Measurements from ENCODE around the gene SAMD13.

Gene SAMD13

GRCh38 chr1:84319662-84320061 lies 18.2 kb downstream of the SAMD13 start:
- TF ChIP-seq POLR2A (IDR thresholded peaks at IDR 0.05; ENCODE audit: low read depth, low read length) (no peak), SPI1 (IDR thresholded peaks at IDR 0.05; ENCODE audit: low read depth, low read length) (no peak), POLR2AphosphoS5 (IDR thresholded peaks at IDR 0.05; ENCODE audit: low read depth, low read length) (no peak), POU2F2 (IDR thresholded peaks at IDR 0.05; ENCODE audit: low read depth, low read length) (no peak), TAF1 (IDR thresholded peaks at IDR 0.05; ENCODE audit: low read depth, low read length) (no peak), PAX5 (IDR thresholded peaks at IDR 0.05; ENCODE audit: insufficient read depth, low read length, severe bottlenecking) (no peak)
- FAIRE-seq, result no peak
- DNase-seq (ENCODE audit: insufficient read length, low spot score), result no peak

DNA sequence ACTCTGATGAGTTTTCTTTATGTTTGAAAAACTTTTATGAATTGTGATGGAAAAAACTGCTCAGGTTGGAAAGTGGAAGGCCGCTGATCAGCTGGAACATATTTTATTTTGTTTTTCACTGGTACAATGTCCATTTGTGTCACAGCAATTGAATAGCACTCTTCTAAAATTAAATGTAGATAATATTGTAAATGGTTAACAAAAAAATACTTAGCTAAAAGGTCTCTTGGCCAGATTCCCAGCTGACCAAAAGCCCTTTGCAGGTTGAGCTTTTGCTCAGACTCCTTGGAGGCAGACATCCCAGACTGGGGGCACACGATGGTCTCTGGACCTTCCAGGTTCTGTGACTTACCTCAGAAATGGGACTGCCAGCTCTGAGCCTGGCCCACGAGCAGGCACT lies 26.3 kb downstream of the SAMD13 start:
- DNase-seq (ENCODE audit: insufficient read length, low spot score), result no peak
- no peak for FAIRE-seq
- TF ChIP-seq POLR2A (IDR thresholded peaks at IDR 0.05; ENCODE audit: low read depth, low read length) (no peak), POU2F2 (IDR thresholded peaks at IDR 0.05; ENCODE audit: low read depth, low read length) (no peak), SPI1 (IDR thresholded peaks at IDR 0.05; ENCODE audit: low read depth, low read length) (no peak), PAX5 (IDR thresholded peaks at IDR 0.05; ENCODE audit: insufficient read depth, low read length, severe bottlenecking) (no peak)

DNA sequence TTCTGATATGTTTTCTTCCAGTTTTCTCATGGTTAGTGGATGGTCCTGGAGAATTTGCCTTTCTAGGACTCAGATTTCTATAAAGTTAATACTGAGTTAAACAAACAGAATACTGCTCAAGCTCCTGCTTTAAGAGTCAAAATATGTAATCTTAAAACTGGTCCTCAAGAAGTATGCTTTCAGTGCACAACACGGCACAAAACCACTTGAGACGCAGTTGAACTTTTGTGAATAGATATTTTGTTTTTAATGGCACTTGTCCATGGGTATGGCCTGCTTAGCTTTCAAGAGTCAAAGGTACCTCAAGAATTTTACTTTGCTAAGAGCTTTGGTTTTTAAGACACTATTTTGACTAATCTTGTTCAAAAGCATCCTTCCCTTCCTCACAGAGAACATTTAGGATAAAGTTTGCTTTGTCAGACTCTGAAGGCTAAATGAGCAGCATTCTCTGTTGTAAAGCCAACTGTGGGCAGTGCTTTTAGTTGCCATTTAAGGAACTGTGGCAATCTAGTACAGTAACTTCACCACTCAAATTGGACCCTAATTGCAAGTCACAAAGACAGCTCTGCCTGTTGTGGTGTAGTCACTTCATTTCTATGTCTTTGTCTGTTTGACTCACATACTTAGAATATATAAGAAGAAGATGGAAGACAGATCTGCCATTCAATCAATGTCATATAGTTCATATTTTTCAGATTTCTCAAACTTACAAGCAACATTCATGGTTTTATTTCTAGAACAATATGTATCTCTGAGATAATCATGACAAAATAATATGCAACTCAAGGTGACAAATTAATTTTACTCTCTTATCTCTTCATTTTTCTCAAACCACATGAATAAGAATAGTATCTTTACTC lies 28.8 kb downstream of the SAMD13 start:
- FAIRE-seq (no peak), DNase-seq (ENCODE audit: insufficient read length, low spot score) (no peak)
- TF ChIP-seq SPI1 (IDR thresholded peaks at IDR 0.05; ENCODE audit: low read depth, low read length), result no peak
- TF ChIP-seq PAX5 (IDR thresholded peaks at IDR 0.05; ENCODE audit: insufficient read depth, low read length, severe bottlenecking), result no peak
- TF ChIP-seq POLR2A (IDR thresholded peaks at IDR 0.05; ENCODE audit: low read depth, low read length), result no peak
- TF ChIP-seq POU2F2 (IDR thresholded peaks at IDR 0.05; ENCODE audit: low read depth, low read length), result no peak
- no peak for TF ChIP-seq POLR2AphosphoS5 (IDR thresholded peaks at IDR 0.05; ENCODE audit: low read depth, low read length)
- no peak for TF ChIP-seq TAF1 (IDR thresholded peaks at IDR 0.05; ENCODE audit: low read depth, low read length)

DNA sequence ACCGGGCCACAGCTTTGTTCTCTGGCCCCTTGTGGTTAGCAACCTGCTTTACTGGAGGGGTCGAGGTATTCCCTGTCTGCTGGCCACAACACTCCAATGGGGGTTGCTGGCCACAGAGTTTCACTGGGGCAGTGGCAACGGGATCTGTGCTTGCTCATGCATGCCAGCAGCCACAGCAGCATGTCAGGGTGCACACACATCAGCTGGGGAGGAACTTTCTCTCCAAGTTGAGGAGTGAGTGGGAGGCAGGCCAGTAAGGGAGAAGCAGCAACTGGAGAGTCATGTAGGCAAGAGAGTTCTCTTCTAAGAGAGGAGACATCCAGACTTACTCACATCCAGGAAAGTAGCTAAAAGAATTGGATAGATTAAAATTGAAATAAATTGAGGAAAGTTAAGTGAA lies 38.0 kb downstream of the SAMD13 start:
- DNase-seq (ENCODE audit: insufficient read length, low spot score) (no peak), FAIRE-seq (peak; percentile 26)
- TF ChIP-seq PAX5 (IDR thresholded peaks at IDR 0.05; ENCODE audit: insufficient read depth, low read length, severe bottlenecking) (no peak), TAF1 (IDR thresholded peaks at IDR 0.05; ENCODE audit: low read depth, low read length) (no peak), POLR2AphosphoS5 (IDR thresholded peaks at IDR 0.05; ENCODE audit: low read depth, low read length) (no peak), POU2F2 (IDR thresholded peaks at IDR 0.05; ENCODE audit: low read depth, low read length) (no peak), SPI1 (IDR thresholded peaks at IDR 0.05; ENCODE audit: low read depth, low read length) (no peak), POLR2A (IDR thresholded peaks at IDR 0.05; ENCODE audit: low read depth, low read length) (no peak)

DNA sequence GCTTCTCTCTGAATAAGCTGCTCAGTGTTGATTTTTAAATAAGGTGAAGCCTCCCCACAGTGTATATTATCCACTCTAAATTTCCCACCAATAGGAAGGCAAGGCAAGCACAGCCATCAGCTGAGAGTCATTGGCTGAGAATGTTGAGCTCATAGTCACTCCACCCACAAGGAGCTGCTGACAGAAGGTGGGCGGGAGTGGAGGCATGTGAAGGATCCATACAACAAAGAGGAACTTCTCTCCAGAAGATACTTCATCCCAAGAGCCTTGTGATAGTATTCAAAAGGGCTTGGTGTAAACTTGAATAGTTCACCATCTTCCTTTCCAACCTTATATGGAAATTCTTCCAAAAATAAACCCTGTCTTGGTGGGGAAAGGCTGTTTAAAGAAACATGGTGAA lies 42.8 kb downstream of the SAMD13 start:
- no peak for DNase-seq (ENCODE audit: insufficient read length, low spot score)
- TF ChIP-seq POLR2AphosphoS5 (IDR thresholded peaks at IDR 0.05; ENCODE audit: low read depth, low read length), result no peak
- no peak for TF ChIP-seq POLR2A (IDR thresholded peaks at IDR 0.05; ENCODE audit: low read depth, low read length)
- no peak for TF ChIP-seq TAF1 (IDR thresholded peaks at IDR 0.05; ENCODE audit: low read depth, low read length)
- TF ChIP-seq SPI1 (IDR thresholded peaks at IDR 0.05; ENCODE audit: low read depth, low read length), result no peak
- no peak for TF ChIP-seq POU2F2 (IDR thresholded peaks at IDR 0.05; ENCODE audit: low read depth, low read length)
- TF ChIP-seq PAX5 (IDR thresholded peaks at IDR 0.05; ENCODE audit: insufficient read depth, low read length, severe bottlenecking), result no peak
- no peak for FAIRE-seq

DNA sequence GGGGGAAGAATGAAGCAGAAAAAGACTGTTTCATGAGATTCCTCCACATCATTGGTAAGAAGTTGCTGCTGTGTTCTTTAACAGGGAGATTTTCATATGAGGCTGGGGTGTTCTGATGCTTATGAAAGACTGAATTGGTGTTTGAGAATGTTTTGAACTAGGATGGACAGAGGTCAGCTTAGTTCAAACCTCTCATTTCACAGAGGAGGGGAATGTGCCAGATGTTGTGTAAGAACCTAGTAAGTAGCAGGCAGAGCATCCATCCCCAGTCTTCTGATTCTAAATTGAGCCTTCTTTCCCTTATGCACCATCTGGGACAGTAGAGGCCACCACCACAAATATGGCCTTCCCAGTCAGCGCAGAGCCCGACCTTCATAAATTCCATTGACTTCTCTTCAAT lies 43.7 kb downstream of the SAMD13 start:
- DNase-seq (ENCODE audit: insufficient read length, low spot score) (no peak), FAIRE-seq (no peak)
- TF ChIP-seq POU2F2 (IDR thresholded peaks at IDR 0.05; ENCODE audit: low read depth, low read length), result no peak
- no peak for TF ChIP-seq TAF1 (IDR thresholded peaks at IDR 0.05; ENCODE audit: low read depth, low read length)
- TF ChIP-seq POLR2AphosphoS5 (IDR thresholded peaks at IDR 0.05; ENCODE audit: low read depth, low read length), result no peak
- no peak for TF ChIP-seq SPI1 (IDR thresholded peaks at IDR 0.05; ENCODE audit: low read depth, low read length)
- no peak for TF ChIP-seq POLR2A (IDR thresholded peaks at IDR 0.05; ENCODE audit: low read depth, low read length)
- no peak for TF ChIP-seq PAX5 (IDR thresholded peaks at IDR 0.05; ENCODE audit: insufficient read depth, low read length, severe bottlenecking)

- TF ChIP-seq PAX5 (IDR thresholded peaks at IDR 0.05; ENCODE audit: insufficient read depth, low read length, severe bottlenecking) (no peak), TAF1 (IDR thresholded peaks at IDR 0.05; ENCODE audit: low read depth, low read length) (no peak), POLR2A (IDR thresholded peaks at IDR 0.05; ENCODE audit: low read depth, low read length) (no peak)
- DNase-seq (ENCODE audit: insufficient read length, low spot score) (no peak), FAIRE-seq (no peak)
Observed at GRCh38 chr1:84347271-84347931, 45.9 kb downstream of the SAMD13 start.

GRCh38 chr1:84347932-84348555 lies 46.5 kb downstream of the SAMD13 start:
- DNase-seq (ENCODE audit: insufficient read length, low spot score), result no peak
- TF ChIP-seq PAX5 (IDR thresholded peaks at IDR 0.05; ENCODE audit: insufficient read depth, low read length, severe bottlenecking), result no peak
- FAIRE-seq, result no peak

GRCh38 chr1:84348759-84349158 lies 47.3 kb downstream of the SAMD13 start:
- TF ChIP-seq POLR2AphosphoS5 (IDR thresholded peaks at IDR 0.05; ENCODE audit: low read depth, low read length) (no peak), TAF1 (IDR thresholded peaks at IDR 0.05; ENCODE audit: low read depth, low read length) (no peak), PAX5 (IDR thresholded peaks at IDR 0.05; ENCODE audit: insufficient read depth, low read length, severe bottlenecking) (no peak), SPI1 (IDR thresholded peaks at IDR 0.05; ENCODE audit: low read depth, low read length) (no peak), POLR2A (IDR thresholded peaks at IDR 0.05; ENCODE audit: low read depth, low read length) (no peak), POU2F2 (IDR thresholded peaks at IDR 0.05; ENCODE audit: low read depth, low read length) (no peak)
- DNase-seq (ENCODE audit: insufficient read length, low spot score) (no peak), FAIRE-seq (no peak)
